Tibial artery (tissue), 4 donors: ENCODE data around the gene HLTF.
A peak's percentile ranks its signal among the peaks of the same experiment; 100 is the strongest.

ENCODE experiments used
- DNase-seq, 2 donors: peaks; one replicate each; pipeline ENCODE4 v3.0.0-alpha.2; 2019
- H3K27ac ChIP-seq, 2 donors: fragments of 200-600 bp; sonication (generic) in 1 of 2; 1 replicate in 1 of 2; 2 replicates in 1 of 2; pipeline ENCODE4 v1.5.1; 2018 to 2019; ENCODE audit warnings: mild to moderate bottlenecking in 1 of 2
- H3K27me3 ChIP-seq, 2 donors: fragments of 200-600 bp; sonication (generic) in 1 of 2; one replicate each; pipeline versions ENCODE4 v1.5.1 to v1.6.0; 2016 to 2019
- H3K36me3 ChIP-seq, 3 donors: fragments of 200-600 bp; sonication (generic) in 2 of 3; one replicate each; pipeline ENCODE4 v1.5.1; 2016 to 2019; ENCODE audit warnings: mild to moderate bottlenecking in 2 of 3
- H3K4me1 ChIP-seq, 4 donors: fragments of 200-600 bp; sonication (generic) in 2 of 4; 1 replicate in 3 of 4; 2 replicates in 1 of 4; pipeline ENCODE4 v1.5.1; 2016 to 2019
- H3K4me3 ChIP-seq, 2 donors: fragments of 200-600 bp; sonication (generic) in 1 of 2; 1 replicate in 1 of 2; 2 replicates in 1 of 2; pipeline ENCODE4 v1.5.1; 2018 to 2019; ENCODE audit warnings: mild to moderate bottlenecking in 2 of 2
- H3K9me3 ChIP-seq, 3 donors: fragments of 200-600 bp; sonication (generic) in 1 of 3; one replicate each; pipeline ENCODE4 v1.5.1; 2016 to 2019
- CTCF ChIP-seq, 2 experiments: fragments of 200-600 bp in 1 of 2; fragments of 450-650 bp in 1 of 2; IDR thresholded peaks; one replicate each; pipeline ENCODE4 v1.5.1; 2017 to 2019; ENCODE audit warnings: antibody characterized with exemption in 2 of 2, mild to moderate bottlenecking in 1 of 2, moderate library complexity in 1 of 2
- intact Hi-C: fragments of 100-400 bp; cut with DNase I; formaldehyde crosslinking; loops from one replicate; pipeline ENCODE4 v1.15.0; 2023; ENCODE audit warnings: low total_unique reads

HLTF gene

DNA sequence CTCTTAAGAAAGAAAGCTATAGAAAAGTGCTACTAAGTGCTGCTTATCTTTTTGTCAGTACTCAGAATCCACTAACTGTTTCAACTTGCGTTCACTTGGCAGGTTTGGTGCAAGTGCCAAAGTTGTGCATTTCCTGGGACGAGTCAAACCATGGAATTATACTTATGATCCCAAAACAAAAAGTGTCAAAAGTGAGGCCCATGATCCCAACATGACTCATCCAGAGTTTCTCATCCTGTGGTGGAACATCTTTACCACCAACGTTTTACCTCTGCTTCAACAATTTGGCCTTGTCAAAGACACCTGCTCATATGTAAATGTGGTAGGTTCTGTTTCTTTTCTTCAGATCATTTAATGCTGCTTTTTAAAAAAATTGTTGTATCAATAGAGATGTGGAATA, 62.4 kb downstream of the HLTF start:
- Histone ChIP-seq H3K36me3 (peaks cover 39 to 71% (median 59%) of the 10 kb centered on the region in 3 donors), H3K9me3 (no peaks in the 10 kb centered on the region), H3K4me3 (no peak overlapping the region), H3K4me1 (peaks cover 0 to 31% (median 11%) of the 10 kb centered on the region in 4 donors), H3K27ac (no peak overlapping the region), H3K27me3 (no peaks in the 10 kb centered on the region)
- no peak for DNase-seq
- no peak for TF ChIP-seq CTCF (IDR thresholded peaks at IDR 0.05)
- intact Hi-C loops = no loop called here

GRCh38 chr3:149021830-149022229, 64.5 kb downstream of the HLTF start:
- Histone ChIP-seq H3K9me3 (no peaks in the 10 kb centered on the region), H3K4me3 (no peak overlapping the region), H3K27ac (no peak overlapping the region), H3K36me3 (peaks cover 39 to 53% (median 44%) of the 10 kb centered on the region in 3 donors), H3K4me1 (peaks cover 0 to 51% (median 23%) of the 10 kb centered on the region in 4 donors), H3K27me3 (no peaks in the 10 kb centered on the region)
- no peak for DNase-seq
- no peak for TF ChIP-seq CTCF (IDR thresholded peaks at IDR 0.05)
- intact Hi-C loops = no loop called here

- no peak for TF ChIP-seq CTCF (IDR thresholded peaks at IDR 0.05)
- no peak for DNase-seq
- peak overlapping the region in 1 of 2 donors; percentile 59 for H3K27ac ChIP-seq
- no peaks in the 10 kb centered on the region for H3K27me3 ChIP-seq
- intact Hi-C loops = no loop called here
- no peak overlapping the region for H3K4me3 ChIP-seq
- no peaks in the 10 kb centered on the region for H3K9me3 ChIP-seq
- peaks cover 31 to 50% (median 34%) of the 10 kb centered on the region in 3 donors for H3K36me3 ChIP-seq
- peaks cover 0 to 55% (median 30%) of the 10 kb centered on the region in 4 donors for H3K4me1 ChIP-seq
Measured at GRCh38 chr3:149020839-149021252, 65.5 kb downstream of the HLTF start.

DNA sequence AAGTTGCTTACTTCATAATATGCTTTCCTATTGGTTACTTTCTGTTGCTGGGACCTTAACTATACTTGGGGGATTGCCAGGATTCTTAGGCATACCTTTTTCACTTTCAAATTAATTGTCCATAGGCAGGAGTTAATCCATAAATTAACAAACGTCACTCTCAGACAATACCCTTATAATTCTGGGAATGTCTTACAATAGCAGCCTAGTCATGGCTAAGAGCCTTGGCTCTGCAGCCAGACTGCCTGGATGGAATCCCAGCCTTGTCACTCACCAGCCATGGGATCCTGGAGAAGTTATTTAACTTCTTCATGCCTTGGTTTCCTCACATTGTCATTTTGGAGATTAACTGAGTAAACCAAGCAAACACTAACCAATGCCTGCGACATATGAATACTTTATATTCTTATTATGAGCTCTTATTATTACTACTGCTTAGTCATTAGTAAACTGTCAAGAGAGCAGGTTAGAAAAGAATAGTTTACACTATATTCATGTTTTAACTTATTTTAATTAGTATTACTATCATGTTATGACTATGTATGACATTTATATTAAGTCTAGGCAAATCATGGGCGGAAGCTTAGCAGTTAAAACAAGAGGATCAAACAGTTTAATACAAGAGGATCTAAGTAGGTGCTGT, 66.0 kb downstream of the HLTF start:
- Histone ChIP-seq H3K27me3 (no peaks in the 10 kb centered on the region), H3K27ac (peak overlapping the region; percentile 23 to 59), H3K36me3 (peaks cover 26 to 45% (median 29%) of the 10 kb centered on the region in 3 donors), H3K9me3 (no peaks in the 10 kb centered on the region), H3K4me1 (peaks cover 0 to 61% (median 33%) of the 10 kb centered on the region in 4 donors), H3K4me3 (no peak overlapping the region)
- TF ChIP-seq CTCF (IDR thresholded peaks at IDR 0.05) = no peak
- peak in 1 of 2 donors; percentile 73 for DNase-seq
- intact Hi-C loops = no loop called here

- Histone ChIP-seq H3K9me3 (no peaks in the 10 kb centered on the region), H3K4me1 (peaks cover 0 to 68% (median 34%) of the 10 kb centered on the region in 4 donors), H3K27me3 (no peaks in the 10 kb centered on the region), H3K27ac (peak overlapping the region; percentile 23 to 59), H3K36me3 (peaks cover 19 to 37% (median 21%) of the 10 kb centered on the region in 3 donors), H3K4me3 (no peak overlapping the region)
- intact Hi-C loops = no loop called here
- no peak for TF ChIP-seq CTCF (IDR thresholded peaks at IDR 0.05)
- no peak for DNase-seq
Measured at GRCh38 chr3:149019580-149019979, 66.8 kb downstream of the HLTF start.
